ENCODE measurements around the gene APCDD1L.
"Not testable (repeated sequence)": the region's sequence is repeated elsewhere in the genome, so short reads cannot be mapped to it uniquely, and the experiment has no call there.

The APCDD1L gene

GRCh38 chr20:58446960-58447265 lies 68.3 kb downstream of the APCDD1L start:
- no peak for DNase-seq
- intact Hi-C loops (cut with DNase I), result loop anchor here (2.0 kb wide), 1 partner anchor 210 kb away; no protein-coding TSS in a partner anchor

GRCh38 chr20:58446264-58446959 lies 68.8 kb downstream of the APCDD1L start:
- intact Hi-C loops (cut with DNase I), result loop anchor here (2.0 kb wide), 1 partner anchor 210 kb away; no protein-coding TSS in a partner anchor
- DNase-seq, result no peak

- intact Hi-C loops (cut with DNase I), result no loop called here
These were observed 70.4 kb downstream of the APCDD1L start for GRCh38 chr20:58444746-58445255.

GRCh38 chr20:58441723-58442122 lies 73.5 kb downstream of the APCDD1L start:
- intact Hi-C loops (cut with DNase I), result no loop called here
- no peak for DNase-seq

More at GRCh38 chr20:58444746-58445255, 70.4 kb downstream of the APCDD1L start:
- DNase-seq, result no peak

- no peak for DNase-seq
- intact Hi-C loops (cut with DNase I), result no loop called here
These were observed 75.0 kb downstream of the APCDD1L start for GRCh38 chr20:58440021-58440767.

GRCh38 chr20:58438970-58439808 lies 76.0 kb downstream of the APCDD1L start:
- intact Hi-C loops (cut with DNase I), result no loop called here
- no peak for DNase-seq

- DNase-seq, result no peak
- intact Hi-C loops (cut with DNase I), result no loop called here
These were observed 78.1 kb downstream of the APCDD1L start for GRCh38 chr20:58436868-58437645.

- no peak for DNase-seq
- intact Hi-C loops (cut with DNase I), result no loop called here
These were observed 80.0 kb downstream of the APCDD1L start for GRCh38 chr20:58435237-58435636.

- intact Hi-C loops (cut with DNase I), result no loop called here
These were observed 80.9 kb downstream of the APCDD1L start for GRCh38 chr20:58434326-58434725.

GRCh38 chr20:58433759-58434158 lies 81.4 kb downstream of the APCDD1L start:
- no peak for DNase-seq

More at GRCh38 chr20:58434326-58434725, 80.9 kb downstream of the APCDD1L start:
- no peak for DNase-seq

GRCh38 chr20:58433029-58433647 lies 82.1 kb downstream of the APCDD1L start:
- no peak for DNase-seq
- intact Hi-C loops (cut with DNase I), result no loop called here

More at GRCh38 chr20:58433759-58434158, 81.4 kb downstream of the APCDD1L start:
- intact Hi-C loops (cut with DNase I), result no loop called here

GRCh38 chr20:58432186-58432954 lies 82.8 kb downstream of the APCDD1L start:
- intact Hi-C loops (cut with DNase I), result no loop called here
- no peak for DNase-seq

GRCh38 chr20:58431134-58431533 lies 84.1 kb downstream of the APCDD1L start:
- intact Hi-C loops (cut with DNase I), result no loop called here
- no peak for DNase-seq

GRCh38 chr20:58429303-58429702 lies 85.9 kb downstream of the APCDD1L start:
- DNase-seq, result no peak
- intact Hi-C loops (cut with DNase I), result no loop called here

GRCh38 chr20:58428364-58428763 lies 86.8 kb downstream of the APCDD1L start:
- intact Hi-C loops (cut with DNase I), result no loop called here

GRCh38 chr20:58427571-58427970 lies 87.6 kb downstream of the APCDD1L start:
- intact Hi-C loops (cut with DNase I); DNase-seq: not testable (repeated sequence)

More at GRCh38 chr20:58428364-58428763, 86.8 kb downstream of the APCDD1L start:
- no peak for DNase-seq

- intact Hi-C loops (cut with DNase I), result no loop called here
- DNase-seq, result no peak
These were observed 90.8 kb downstream of the APCDD1L start for GRCh38 chr20:58424218-58424969.

- intact Hi-C loops (cut with DNase I), result no loop called here
- no peak for DNase-seq
These were observed 93.7 kb downstream of the APCDD1L start for GRCh38 chr20:58421497-58421850.
